Natural killer cell (primary cell): ENCODE data around the gene ANKLE1. TPM values are rescaled to one million over a fixed set of nuclear protein-coding genes. Genes with fewer than 3 reads are reported as not detected.

Experiments used
- ATAC-seq, 3 donors: fragments of 150-1000 bp in 2 of 3; fragments of 200-7000 bp in 1 of 3; cut with Tn5 transposase; 1 replicate in 1 of 3; 2 replicates in 2 of 3; pipeline ENCODE4 v1.10.0; 2021; ENCODE audit warnings: mild to moderate bottlenecking in 2 of 3, moderate library complexity in 2 of 3
- DNase-seq, 2 donors: peaks; one replicate each; pipeline versions ENCODE4 v3.0.0 to v3.0.0-alpha.2; 2013 to 2021; ENCODE audit warnings: mixed read lengths in 1 of 2
- H3K27ac ChIP-seq: one replicate; pipeline ENCODE4 v1.5.1; 2013; ENCODE audit warnings: mild to moderate bottlenecking, low read length
- H3K27me3 ChIP-seq: one replicate; pipeline ENCODE4 v1.6.1; 2013; ENCODE audit warnings: low read length; ENCODE audit not compliant: control insufficient read depth, insufficient read depth
- H3K36me3 ChIP-seq: one replicate; pipeline ENCODE4 v1.6.1; 2013; ENCODE audit warnings: low read length; ENCODE audit not compliant: control insufficient read depth, insufficient read depth
- H3K4me1 ChIP-seq: one replicate; pipeline ENCODE4 v1.6.1; 2013; ENCODE audit warnings: low read length; ENCODE audit not compliant: control insufficient read depth, insufficient read depth
- H3K4me3 ChIP-seq: one replicate; pipeline ENCODE4 v1.5.1; 2013; ENCODE audit warnings: low read length
- H3K9me3 ChIP-seq: one replicate; pipeline ENCODE4 v1.6.1; 2013; ENCODE audit warnings: low read length; ENCODE audit not compliant: control insufficient read depth, insufficient read depth
- H3K27ac Mint-ChIP-seq, 2 donors: one replicate each; pipeline ENCODE4 v1.8.0; 2022; ENCODE audit warnings: mild to moderate bottlenecking in 2 of 2, mixed read lengths in 2 of 2, moderate library complexity in 1 of 2
- H3K27me3 Mint-ChIP-seq, 2 donors: one replicate each; pipeline ENCODE4 v1.8.0; 2022; ENCODE audit warnings: low read depth in 2 of 2, mixed read lengths in 2 of 2
- H3K36me3 Mint-ChIP-seq: one replicate; pipeline ENCODE4 v1.8.0; 2022; ENCODE audit warnings: mixed read lengths
- H3K4me1 Mint-ChIP-seq, 2 donors: one replicate each; pipeline ENCODE4 v1.8.0; 2022; ENCODE audit warnings: mixed read lengths in 2 of 2
- H3K4me3 Mint-ChIP-seq: one replicate; pipeline ENCODE4 v1.8.0; 2022; ENCODE audit warnings: mild to moderate bottlenecking, moderate library complexity, mixed read lengths
- H3K9me3 Mint-ChIP-seq, 2 donors: one replicate each; pipeline ENCODE4 v1.8.0; 2022; ENCODE audit warnings: mixed read lengths in 2 of 2
- WGBS: methylation state at CpG from one replicate; pipeline ENCODE4 v1.1.7; 2013; ENCODE audit warnings: missing lambda C conversion rate; ENCODE audit not compliant: insufficient coverage; 5-methylcytosine and 5-hydroxymethylcytosine counted together
- intact Hi-C: fragments of 100-400 bp; cut with micrococcal nuclease; formaldehyde crosslinking; loops from one replicate; pipeline ENCODE4 v1.14.2; 2022
- total RNA-seq, 4 donors: library from RNA; stranded (reverse); fragments of 120-200 nt in 1 of 4; gene quantifications; one replicate each; pipeline versions ENCODE4 v1.2.3 to v1.2.4, GENCODE V29; 2013 to 2022
- TF ChIP-seq, protein P1 (sequence below): fragments of 200-600 bp; IDR thresholded peaks from one replicate; pipeline ENCODE4 v1.8.0; 2022; ENCODE audit warnings: antibody characterized with exemption

ANKLE1 gene
- total RNA-seq, 3 donors from 2014 or later (not counting 1 experiment from before 2014, with no cell fraction given) = 1.3 to 3.6 (median 2.0) TPM

DNA sequence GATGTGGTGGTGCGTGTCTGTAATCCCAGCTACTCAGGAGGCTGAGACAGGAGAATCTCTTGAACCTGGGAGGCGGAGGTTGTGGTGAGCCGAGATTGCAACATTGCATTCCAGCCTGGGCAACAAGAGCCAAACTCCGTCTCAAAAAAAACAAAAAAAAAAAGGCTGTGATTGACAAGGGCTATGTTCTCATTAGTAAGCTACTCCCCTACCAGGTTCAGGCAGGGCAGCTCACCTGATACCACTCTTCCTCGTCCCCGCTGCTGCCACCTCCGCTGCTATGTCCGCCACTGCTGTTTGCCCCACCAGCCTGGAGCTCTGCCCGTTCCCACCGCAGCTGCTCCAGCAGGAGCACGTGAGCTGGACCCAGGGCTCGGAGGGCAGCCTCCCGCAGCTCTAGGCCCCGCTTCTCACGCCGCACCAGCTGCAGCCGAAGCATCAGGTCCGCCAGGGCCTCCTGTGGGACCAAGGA is 26.5 kb upstream of the ANKLE1 start:
- Mint-ChIP-seq H3K4me1 (no peaks in the 10 kb centered on the region), H3K27ac (no peak overlapping the region), H3K27me3 (no peaks in the 10 kb centered on the region), H3K36me3 (no peaks in the 10 kb centered on the region), H3K9me3 (no peaks in the 10 kb centered on the region), H3K4me3 (no peak overlapping the region)
- no peak for ATAC-seq
- Histone ChIP-seq H3K36me3 (no peaks in the 10 kb centered on the region), H3K4me1 (no peaks in the 10 kb centered on the region), H3K4me3 (no peak overlapping the region), H3K27ac (no peak overlapping the region), H3K9me3 (no peaks in the 10 kb centered on the region), H3K27me3 (no peaks in the 10 kb centered on the region)
- WGBS = 91% methylated on average over 18 of the region's 18 CpGs
- DNase-seq = no peak
- intact Hi-C loops = no loop called here
- TF ChIP-seq, protein P1, sequence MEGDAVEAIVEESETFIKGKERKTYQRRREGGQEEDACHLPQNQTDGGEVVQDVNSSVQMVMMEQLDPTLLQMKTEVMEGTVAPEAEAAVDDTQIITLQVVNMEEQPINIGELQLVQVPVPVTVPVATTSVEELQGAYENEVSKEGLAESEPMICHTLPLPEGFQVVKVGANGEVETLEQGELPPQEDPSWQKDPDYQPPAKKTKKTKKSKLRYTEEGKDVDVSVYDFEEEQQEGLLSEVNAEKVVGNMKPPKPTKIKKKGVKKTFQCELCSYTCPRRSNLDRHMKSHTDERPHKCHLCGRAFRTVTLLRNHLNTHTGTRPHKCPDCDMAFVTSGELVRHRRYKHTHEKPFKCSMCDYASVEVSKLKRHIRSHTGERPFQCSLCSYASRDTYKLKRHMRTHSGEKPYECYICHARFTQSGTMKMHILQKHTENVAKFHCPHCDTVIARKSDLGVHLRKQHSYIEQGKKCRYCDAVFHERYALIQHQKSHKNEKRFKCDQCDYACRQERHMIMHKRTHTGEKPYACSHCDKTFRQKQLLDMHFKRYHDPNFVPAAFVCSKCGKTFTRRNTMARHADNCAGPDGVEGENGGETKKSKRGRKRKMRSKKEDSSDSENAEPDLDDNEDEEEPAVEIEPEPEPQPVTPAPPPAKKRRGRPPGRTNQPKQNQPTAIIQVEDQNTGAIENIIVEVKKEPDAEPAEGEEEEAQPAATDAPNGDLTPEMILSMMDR = no peak

DNA sequence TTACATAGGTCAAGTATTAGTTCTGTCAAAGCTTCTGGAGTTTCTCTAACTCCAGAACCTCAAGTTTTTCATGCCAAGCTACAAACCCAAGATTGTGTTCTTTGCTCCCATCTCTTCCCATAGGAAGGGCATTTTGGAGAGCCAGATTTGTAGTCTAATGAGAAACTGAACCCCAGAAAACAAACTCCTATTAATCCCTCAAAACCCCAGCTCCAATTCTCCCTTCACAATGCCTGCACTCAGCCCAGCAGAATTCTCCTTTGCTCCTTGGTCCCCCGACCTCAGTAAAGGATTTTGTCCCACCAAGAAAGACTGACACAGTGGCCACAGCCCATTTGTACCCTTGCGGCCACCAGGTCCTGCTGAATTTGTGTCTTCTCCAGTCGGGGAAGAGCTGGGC is 25.6 kb upstream of the ANKLE1 start:
- Mint-ChIP-seq H3K36me3 (no peaks in the 10 kb centered on the region), H3K27me3 (peaks cover 0 to 3% of the 10 kb centered on the region in 2 donors), H3K9me3 (no peaks in the 10 kb centered on the region), H3K4me1 (peaks cover 6% of the 10 kb centered on the region in 2 donors), H3K27ac (no peak overlapping the region), H3K4me3 (no peak overlapping the region)
- ATAC-seq = no peak
- no peak overlapping the region for H3K4me3 ChIP-seq
- H3K9me3 ChIP-seq = no peaks in the 10 kb centered on the region
- H3K36me3 ChIP-seq = no peaks in the 10 kb centered on the region
- H3K27ac ChIP-seq = no peak overlapping the region
- H3K4me1 ChIP-seq = peaks cover 3% of the 10 kb centered on the region
- no peak for DNase-seq
- TF ChIP-seq, protein P1 = no peak
- no peaks in the 10 kb centered on the region for H3K27me3 ChIP-seq
- WGBS = 80% methylated on average over 3 of the region's 3 CpGs
- intact Hi-C loops = no loop called here

DNA sequence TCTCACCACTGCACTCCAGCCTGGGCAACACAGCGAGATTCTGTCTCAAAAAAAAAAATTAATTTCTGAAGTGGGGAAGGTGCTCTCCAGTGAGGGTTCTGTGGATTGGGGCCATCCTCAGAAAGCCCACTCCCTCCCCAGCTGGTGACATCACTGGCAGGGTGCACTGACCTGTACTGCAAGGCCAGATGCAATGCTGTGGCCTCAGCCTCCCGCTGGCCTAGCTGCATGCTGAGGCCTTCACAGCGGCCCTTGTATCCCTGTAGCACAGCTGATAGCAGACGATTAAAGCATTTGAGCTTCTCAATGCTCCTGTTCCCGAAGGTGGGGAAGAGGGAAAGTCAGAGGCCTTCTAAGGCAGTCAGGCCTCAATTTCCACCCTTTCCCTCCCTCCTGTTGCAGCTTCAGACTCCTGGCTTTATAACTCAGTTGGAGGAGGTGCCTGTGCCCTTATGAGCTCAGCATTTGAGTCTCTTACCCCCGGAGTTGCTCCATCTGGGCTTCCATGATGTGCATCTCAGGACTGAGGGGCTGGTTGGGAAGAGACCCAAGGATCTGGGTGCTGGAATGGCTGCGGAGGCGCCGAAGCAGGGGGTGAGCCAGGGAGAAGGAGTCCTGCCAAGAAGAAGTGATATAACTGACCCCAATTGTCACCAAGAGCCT is 22.5 kb upstream of the ANKLE1 start:
- H3K27me3 ChIP-seq = no peaks in the 10 kb centered on the region
- no peak overlapping the region for H3K27ac ChIP-seq
- DNase-seq = no peak
- H3K9me3 ChIP-seq = no peaks in the 10 kb centered on the region
- H3K4me3 ChIP-seq = no peak overlapping the region
- no peaks in the 10 kb centered on the region for H3K9me3 Mint-ChIP-seq
- H3K36me3 ChIP-seq = no peaks in the 10 kb centered on the region
- intact Hi-C loops = no loop called here
- H3K4me3 Mint-ChIP-seq = no peak overlapping the region
- no peaks in the 10 kb centered on the region for H3K36me3 Mint-ChIP-seq
- H3K27me3 Mint-ChIP-seq = peaks cover 0 to 3% of the 10 kb centered on the region in 2 donors
- ATAC-seq = no peak
- TF ChIP-seq, protein P1 = no peak
- H3K4me1 ChIP-seq = peaks cover 3% of the 10 kb centered on the region
- H3K4me1 Mint-ChIP-seq = peaks cover 6% of the 10 kb centered on the region in 2 donors
- WGBS = 93% methylated on average over 8 of the region's 9 CpGs
- H3K27ac Mint-ChIP-seq = no peak overlapping the region

DNA sequence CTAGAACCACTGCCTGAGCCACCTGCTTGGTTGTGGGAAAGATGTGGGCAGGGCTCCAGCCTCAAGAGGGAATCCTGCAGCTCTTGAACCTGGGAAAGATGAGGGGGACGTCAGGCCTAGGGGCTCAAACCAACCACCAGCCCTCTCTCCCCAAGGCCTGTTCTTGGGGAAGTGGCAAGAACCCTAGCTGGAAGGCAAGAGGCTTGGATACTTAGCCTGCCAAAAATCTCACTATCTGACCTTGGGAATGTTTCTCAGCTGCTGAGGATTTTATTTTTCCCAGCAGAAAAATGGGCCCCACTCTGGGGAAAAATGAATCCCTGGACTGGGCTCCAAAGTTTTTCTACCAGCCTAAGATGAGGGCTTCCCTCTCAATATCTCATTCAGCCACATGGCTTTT is 21.8 kb upstream of the ANKLE1 start:
- Histone ChIP-seq H3K4me1 (peaks cover 6% of the 10 kb centered on the region), H3K27me3 (no peaks in the 10 kb centered on the region), H3K27ac (no peak overlapping the region), H3K4me3 (no peak overlapping the region), H3K36me3 (no peaks in the 10 kb centered on the region), H3K9me3 (no peaks in the 10 kb centered on the region)
- peaks cover 6% of the 10 kb centered on the region in 2 donors for H3K4me1 Mint-ChIP-seq
- DNase-seq (no peak), ATAC-seq (no peak)
- no peaks in the 10 kb centered on the region for H3K9me3 Mint-ChIP-seq
- TF ChIP-seq, protein P1 = no peak
- H3K4me3 Mint-ChIP-seq = no peak overlapping the region
- H3K27ac Mint-ChIP-seq = no peak overlapping the region
- no CpG with 5 or more reads among the region's 1 CpG for WGBS
- no peaks in the 10 kb centered on the region for H3K36me3 Mint-ChIP-seq
- peaks cover 0 to 3% of the 10 kb centered on the region in 2 donors for H3K27me3 Mint-ChIP-seq
- intact Hi-C loops = no loop called here
